HUDEP-2 (cell line): Measurements from ENCODE around the gene PGAM1.
"Not testable (repeated sequence)": the region's sequence is repeated elsewhere in the genome, so short reads cannot be mapped to it uniquely, and the experiment has no call there.

Source experiments
- DNase-seq, 76 experiments: peaks; one replicate each; lab custom pipeline; 2025; ENCODE audit not compliant: unreplicated experiment in 76 of 76; lab: John Stamatoyannopoulos, UW

Gene PGAM1

GRCh38 chr10:97407211-97407951 lies 18.6 kb upstream of the PGAM1 start:
- peak in 72 of 76 experiments; percentile 14 to 83 (median 55) for DNase-seq

GRCh38 chr10:97407952-97408248 lies 18.1 kb upstream of the PGAM1 start:
- no peak for DNase-seq

GRCh38 chr10:97408496-97408992 lies 17.4 kb upstream of the PGAM1 start:
- no peak for DNase-seq

GRCh38 chr10:97411406-97411805 lies 14.6 kb upstream of the PGAM1 start:
- DNase-seq: peak in 3 of 76 experiments; percentile 19 to 38 (median 29)

- no peak for DNase-seq
Observed at GRCh38 chr10:97412891-97413304, 13.1 kb upstream of the PGAM1 start.

- no peak for DNase-seq
Observed at GRCh38 chr10:97416565-97416964, 9.4 kb upstream of the PGAM1 start.

- not testable (repeated sequence) for DNase-seq
Observed at GRCh38 chr10:97423757-97424098, 2.3 kb upstream of the PGAM1 start.

- no peak for DNase-seq
Observed at GRCh38 chr10:97426776-97427570, 982 bp downstream of the PGAM1 start.

GRCh38 chr10:97427571-97428179 lies 1.7 kb downstream of the PGAM1 start:
- no peak for DNase-seq

GRCh38 chr10:97428572-97428981 lies 2.6 kb downstream of the PGAM1 start:
- DNase-seq: no peak

GRCh38 chr10:97434055-97434454 lies 8.1 kb downstream of the PGAM1 start:
- no peak for DNase-seq

GRCh38 chr10:97434557-97434956 lies 8.6 kb downstream of the PGAM1 start:
- DNase-seq: no peak

- DNase-seq: no peak
Observed at GRCh38 chr10:97435211-97435610, 9.2 kb downstream of the PGAM1 start.

- DNase-seq: no peak
Observed at GRCh38 chr10:97442277-97442676, 16.3 kb downstream of the PGAM1 start.

GRCh38 chr10:97444212-97444611 lies 18.2 kb downstream of the PGAM1 start:
- no peak for DNase-seq

- DNase-seq: no peak
Observed at GRCh38 chr10:97445357-97445721, 19.3 kb downstream of the PGAM1 start.

GRCh38 chr10:97445722-97446639 lies 20.0 kb downstream of the PGAM1 start, which contains the start of the genes EXOSC1 and ZDHHC16:
Gene EXOSC1 (minus strand): TSS chr10:97446006. CDS start chr10:97445985, 21 bp downstream.
Gene ZDHHC16 (plus strand): TSS chr10:97446175. CDS start chr10:97451676, 5,501 bp downstream.
- peak in 75 of 76 experiments; percentile 35 to 93 (median 84) for DNase-seq

- DNase-seq: no peak
Observed at GRCh38 chr10:97450828-97451227, 24.8 kb downstream of the PGAM1 start.

GRCh38 chr10:97451605-97452004 lies 25.6 kb downstream of the PGAM1 start:
- DNase-seq: no peak

GRCh38 chr10:97452352-97452751 lies 26.4 kb downstream of the PGAM1 start:
- DNase-seq: no peak
